ENCODE measurements around the gene KRTAP10-11.

- TF ChIP-seq CTCF (IDR thresholded peaks at IDR 0.05), result no peak
- no peak for TF ChIP-seq POLR2A (IDR thresholded peaks at IDR 0.05)
Measured at GRCh38 chr21:44657635-44658540, 11.7 kb downstream of the KRTAP10-11 start, which contains the start of gene KRTAP12-3.

Data from adrenal gland (tissue), 5 donors.